Measurements from ENCODE around the gene SHF. TPM values are rescaled to one million over a fixed set of nuclear protein-coding genes. Genes with fewer than 3 reads are reported as not detected.

SHF gene
- polyA plus RNA-seq, 4 donors = 13.5 to 19.5 (median 17.2) TPM

DNA sequence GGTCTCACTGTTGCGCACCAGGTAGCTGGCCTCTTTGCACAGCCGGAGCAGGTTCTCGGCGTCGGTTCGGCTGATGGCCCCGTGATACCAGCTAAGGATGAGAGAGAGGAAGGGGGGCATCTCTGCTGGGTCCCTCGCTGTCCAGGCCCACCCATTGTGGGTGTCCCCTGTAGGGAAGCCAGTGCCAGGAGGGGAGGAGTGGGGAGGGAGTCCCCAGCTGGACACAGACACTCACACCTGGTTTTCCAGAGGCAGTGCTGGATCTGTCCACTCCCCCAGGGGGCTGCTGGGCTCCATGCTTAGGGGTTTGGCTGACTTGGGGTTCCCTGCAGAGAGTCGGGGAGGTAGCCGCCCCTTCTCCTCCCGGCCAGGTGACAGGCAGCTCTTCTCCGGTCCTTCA, 15.9 kb downstream of the SHF start:
- DNase-seq (ENCODE audit: low read depth in 4 of 4, low spot score in 3 of 4) = no peak

DNA sequence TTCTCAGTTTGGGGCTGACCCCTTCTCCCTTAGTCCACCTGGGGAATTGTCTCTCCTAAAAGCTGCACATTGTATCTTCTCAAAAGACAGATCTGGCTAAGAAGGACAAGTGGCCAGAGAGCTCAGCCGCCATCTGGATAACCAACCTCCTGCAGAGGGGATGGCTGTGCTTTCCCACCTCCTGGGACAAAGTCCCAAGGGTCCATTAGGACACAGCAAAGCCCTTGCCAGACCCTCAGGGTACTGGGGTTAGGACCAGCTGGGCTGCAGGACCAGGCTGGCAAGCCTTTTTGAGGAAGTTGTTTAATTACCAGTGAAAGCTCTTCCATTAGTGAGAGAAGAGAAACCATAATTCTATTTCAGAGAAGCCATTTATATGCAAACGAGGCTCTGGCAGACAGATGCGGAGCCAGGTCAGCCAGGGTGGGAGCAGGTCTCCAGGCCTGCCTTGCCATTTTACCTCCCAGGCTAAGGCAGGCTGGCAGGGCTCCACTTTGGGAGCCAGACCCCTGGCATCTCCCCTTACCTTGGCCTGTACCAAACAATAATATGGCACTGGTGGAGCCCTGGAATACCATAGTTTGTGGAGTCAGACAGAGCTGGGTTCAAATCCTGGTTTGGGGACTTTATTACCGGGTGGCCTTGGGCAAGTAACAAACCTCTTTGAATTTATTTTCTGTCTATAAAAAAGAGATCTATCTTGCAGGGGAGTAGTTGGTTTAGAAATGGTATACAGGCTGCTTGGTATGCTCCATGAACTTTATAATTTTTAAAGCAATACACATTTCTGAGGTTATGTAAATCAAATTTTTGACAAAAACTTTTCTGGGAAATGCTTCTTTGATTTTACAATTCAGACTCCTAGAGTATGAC, 17.9 kb downstream of the SHF start:
- no peak for DNase-seq (ENCODE audit: low read depth in 4 of 4, low spot score in 3 of 4)

DNA sequence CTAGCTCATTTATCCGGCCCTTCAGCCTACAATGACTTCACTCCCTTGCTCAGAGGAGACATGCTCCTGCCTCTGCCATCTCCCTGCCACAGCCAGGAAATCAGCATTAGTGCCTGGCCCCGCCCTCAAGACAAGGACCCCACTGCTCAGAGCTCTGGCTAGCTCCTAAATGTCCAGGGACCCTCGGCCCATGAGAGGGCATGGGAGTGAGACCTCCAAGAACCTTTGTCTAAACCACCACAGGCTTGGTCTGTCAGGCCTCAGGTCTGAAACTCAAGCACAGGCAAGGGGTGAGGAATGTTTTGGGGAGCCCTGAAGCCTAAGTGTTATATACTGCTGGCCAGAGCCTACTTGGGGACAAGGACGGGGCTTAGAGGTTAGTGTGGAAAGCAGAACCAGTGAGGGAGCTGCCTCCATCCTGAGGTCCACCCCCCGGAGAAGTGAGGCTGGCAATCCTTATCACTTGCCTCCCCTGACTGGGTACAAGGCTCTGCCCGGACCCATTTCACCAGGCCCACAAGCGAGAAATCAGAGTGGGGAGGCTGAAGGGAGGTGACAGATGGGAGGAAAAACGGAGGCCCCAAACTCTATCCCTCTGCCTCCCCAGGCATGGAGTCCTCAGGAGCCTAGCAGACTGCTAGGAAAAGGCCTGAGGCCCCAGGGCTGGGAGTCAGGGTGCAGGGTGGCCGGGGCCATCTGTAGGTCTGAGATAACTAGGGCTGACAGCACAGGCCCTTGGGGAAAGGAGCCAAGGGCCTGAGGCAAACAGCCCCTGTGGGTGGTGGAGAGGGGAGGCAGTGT, 18.8 kb downstream of the SHF start:
- DNase-seq (ENCODE audit: low read depth in 4 of 4, low spot score in 3 of 4) = no peak

DNA sequence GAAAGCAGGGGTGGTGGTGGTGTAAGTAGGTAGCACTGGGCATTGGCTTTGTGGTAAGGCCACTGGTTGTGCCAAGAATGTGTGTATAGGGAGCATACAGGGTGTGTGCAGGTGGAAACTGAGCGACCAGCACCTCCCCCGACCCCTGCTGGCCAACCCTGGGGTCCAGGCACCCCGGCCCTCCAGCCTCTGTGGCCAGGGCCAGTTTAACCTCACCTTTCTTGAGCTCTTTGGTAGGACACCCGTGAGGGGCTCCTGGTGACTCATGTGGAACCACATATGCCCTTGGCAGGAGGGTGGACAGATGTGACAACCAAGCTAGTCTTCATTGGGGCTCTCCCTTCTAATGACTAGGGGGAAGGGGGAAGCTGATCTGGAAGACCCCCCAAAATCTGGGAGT, 19.5 kb downstream of the SHF start:
- no peak for DNase-seq (ENCODE audit: low read depth in 4 of 4, low spot score in 3 of 4)

DNA sequence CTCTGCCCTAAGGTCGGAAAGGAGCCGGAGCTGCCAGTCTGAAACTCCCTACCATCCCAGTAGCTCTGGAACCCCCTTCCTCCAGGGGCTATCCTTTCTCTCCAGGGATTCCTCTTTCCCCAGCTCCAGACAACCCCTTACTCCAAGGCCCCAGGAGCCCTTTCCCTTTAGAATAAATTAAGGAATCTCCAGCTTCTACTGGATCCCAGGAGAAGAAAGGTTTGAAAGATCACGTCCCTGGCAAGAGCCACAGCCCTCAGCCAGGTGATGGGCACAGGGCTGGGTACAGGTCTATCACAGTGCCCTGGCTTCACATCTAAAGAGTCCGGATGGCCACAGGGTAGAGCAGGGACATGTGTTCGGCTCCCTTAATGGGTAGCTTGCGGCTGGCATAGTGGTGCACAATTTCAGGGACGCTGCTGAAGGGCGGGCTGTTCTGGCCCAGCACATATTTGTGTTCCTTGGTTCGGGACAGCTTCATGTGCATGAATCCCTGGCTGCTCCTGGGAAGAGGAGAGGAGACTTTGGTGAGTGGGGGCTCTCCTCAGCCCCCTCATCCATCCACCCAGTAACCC, 20.0 kb downstream of the SHF start:
- DNase-seq (ENCODE audit: low read depth in 4 of 4, low spot score in 3 of 4) = no peak

DNA sequence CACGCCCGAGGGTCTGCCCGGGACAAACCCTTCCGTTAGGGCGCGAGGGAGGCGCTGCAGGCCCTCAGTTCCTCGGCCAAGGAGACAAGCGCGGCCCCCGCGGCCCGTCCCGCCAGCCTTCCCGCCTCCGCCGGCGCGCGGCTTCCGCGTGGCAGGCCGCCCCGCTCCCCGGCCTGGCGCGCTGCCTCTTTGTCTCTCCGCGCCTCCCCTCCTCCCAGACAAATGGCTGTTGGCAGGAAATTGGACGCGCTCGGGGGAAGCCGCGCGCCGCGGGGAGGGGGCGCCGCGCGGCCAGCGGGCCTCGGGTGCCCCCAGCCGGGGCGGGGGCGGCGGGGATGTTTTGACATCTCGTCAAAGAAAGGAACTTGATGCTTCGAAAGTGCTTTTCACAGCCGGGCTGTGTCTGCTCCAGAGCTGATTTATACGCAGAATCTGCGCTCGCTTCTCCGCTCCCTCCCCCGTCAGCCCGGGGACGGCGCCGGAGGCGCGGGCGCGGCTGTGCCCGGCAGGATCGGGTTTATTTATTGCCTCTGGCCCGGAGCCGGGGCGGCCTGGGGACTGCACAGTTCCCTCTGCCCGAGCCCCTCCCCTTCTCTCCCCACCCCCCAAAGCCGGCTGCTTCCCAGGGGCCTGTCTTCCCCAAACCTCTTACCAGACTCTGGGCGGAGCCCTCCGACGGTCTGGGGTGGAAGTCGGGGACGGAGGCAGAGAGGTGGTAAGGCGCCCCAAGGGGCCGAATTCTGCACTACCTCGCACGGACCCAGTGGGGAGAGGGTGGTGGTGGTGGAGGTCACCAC, 20.7 kb downstream of the SHF start:
- peak in 3 of 4 donors; percentile 60 to 73 (median 72) for DNase-seq (ENCODE audit: low read depth in 4 of 4, low spot score in 3 of 4)

DNA sequence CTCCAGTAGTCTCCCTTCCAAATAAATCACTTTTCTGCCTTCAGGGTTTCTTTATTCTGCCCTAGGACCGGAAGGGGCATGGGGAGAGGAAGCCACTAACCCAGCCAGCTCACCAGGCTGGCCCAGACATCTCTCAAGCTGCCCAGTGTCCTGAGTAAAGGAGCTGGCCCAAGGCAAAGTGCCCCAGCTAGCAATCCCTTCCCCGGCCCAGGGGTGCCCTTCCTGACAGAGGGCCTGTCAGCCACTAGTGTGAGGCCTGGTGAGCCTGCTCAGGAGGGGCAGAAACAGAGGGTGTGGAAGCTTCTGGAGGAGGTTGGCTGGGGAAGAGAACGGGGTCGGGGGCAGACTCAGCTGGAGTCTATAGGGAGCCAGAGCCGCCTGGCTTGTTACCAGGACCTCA, 22.2 kb downstream of the SHF start:
- no peak for DNase-seq (ENCODE audit: low read depth in 4 of 4, low spot score in 3 of 4)

DNA sequence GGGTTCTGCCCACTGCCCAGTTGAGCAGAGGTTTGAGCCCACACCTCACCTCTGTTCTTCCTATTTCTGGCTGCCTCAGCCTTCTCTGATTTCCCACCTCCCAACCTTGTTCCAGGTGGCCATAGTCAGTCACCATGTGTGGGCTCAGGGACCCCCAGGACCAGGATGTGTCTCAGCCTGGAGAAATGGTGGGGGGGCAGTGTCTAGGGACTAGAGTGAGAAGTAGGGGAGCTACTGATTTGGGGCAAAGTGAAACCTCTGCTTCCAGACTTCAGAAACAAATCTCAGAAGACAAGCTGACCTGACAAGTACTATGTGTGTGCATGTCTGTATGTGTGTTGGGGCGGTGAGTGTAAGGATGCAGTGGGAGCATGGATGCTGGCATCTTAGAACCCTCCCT, 22.9 kb downstream of the SHF start:
- DNase-seq (ENCODE audit: low read depth in 4 of 4, low spot score in 3 of 4) = no peak

DNA sequence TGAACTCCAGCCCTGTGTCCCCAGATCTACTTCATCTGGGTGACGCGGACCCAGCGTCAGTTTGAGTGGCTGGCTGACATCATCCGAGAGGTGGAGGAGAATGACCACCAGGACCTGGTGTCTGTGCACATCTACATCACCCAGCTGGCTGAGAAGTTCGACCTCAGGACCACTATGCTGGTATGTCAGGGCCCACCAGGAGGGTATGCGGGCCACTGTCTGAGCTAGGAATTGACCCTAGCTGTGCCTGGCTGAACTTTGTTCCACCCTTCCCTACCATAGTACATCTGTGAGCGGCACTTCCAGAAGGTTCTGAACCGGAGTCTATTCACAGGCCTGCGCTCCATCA, 24.3 kb downstream of the SHF start:
- DNase-seq (ENCODE audit: low read depth in 4 of 4, low spot score in 3 of 4) = no peak

DNA sequence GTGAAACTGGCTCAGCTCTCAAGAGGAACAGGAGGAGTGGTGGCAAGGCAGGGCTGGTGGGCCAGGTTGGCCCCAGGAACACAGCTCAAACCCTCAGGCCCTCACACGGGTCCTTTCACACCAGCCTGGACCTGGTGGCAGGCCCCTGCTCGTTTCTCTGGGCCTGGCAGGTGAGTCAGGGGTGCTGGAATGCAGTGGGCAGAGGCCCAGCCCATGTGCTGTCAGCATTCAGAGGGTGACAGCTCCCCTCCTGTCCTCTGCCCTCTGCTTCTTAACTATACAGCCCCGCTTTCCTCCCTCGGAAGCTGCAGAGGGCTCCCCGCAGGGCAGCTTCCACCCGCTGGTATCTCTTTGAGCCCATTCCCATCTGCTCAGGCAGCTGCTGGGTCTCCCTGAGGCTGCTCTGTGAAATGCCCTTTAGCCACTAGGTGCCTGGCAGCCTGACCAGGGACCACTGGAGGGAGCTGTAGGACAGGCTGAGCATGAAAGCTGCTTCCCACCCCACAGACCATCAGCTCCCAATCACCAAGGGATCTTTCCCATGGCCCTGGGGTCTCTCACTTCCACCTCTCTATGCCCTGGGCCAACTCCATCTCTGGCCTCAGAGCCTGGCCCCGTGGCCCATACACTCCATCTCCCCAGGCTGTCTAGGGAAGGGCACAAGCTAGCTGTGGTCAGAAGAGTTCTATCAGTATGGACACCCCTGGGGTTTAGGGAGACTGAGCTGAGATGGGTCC, 24.8 kb downstream of the SHF start:
- DNase-seq (ENCODE audit: low read depth in 4 of 4, low spot score in 3 of 4) = peak in 3 of 4 donors; percentile 45 to 58 (median 57)

DNA sequence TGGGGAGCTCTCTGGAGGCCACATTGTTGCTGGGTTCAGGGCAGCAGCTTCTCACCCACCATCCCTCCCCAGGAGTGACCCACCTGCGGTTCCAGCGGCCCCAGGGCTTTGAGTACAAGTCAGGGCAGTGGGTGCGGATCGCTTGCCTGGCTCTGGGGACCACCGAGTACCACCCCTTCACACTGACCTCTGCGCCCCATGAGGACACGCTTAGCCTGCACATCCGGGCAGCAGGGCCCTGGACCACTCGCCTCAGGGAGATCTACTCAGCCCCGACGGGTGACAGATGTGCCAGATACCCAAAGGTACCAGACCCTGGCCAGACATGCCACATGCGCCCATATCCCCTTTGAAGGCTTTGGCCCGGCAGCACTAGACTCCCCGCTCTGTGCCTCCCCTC, 26.1 kb downstream of the SHF start:
- no peak for DNase-seq (ENCODE audit: low read depth in 4 of 4, low spot score in 3 of 4)

DNA sequence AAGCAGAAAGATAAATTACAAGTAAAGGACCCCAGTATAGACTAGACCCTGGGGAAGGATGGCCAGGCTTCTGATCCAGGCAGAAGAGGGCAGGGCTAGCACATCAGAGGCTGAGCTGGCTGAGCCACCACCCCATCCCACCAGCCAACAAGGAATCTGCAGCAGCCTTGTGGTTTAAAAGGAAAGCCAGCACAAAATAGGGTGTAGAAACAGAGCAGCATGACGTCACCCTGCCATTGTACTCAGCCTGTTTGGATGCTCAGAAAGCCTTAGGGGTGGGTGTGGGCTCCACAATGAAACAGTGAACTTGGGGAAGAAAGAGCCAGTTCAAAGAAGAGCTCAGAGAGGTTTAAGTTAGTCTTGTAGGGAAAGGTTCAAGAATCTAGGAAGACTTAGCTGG, 29.8 kb downstream of the SHF start:
- DNase-seq (ENCODE audit: low read depth in 4 of 4, low spot score in 3 of 4) = no peak

DNA sequence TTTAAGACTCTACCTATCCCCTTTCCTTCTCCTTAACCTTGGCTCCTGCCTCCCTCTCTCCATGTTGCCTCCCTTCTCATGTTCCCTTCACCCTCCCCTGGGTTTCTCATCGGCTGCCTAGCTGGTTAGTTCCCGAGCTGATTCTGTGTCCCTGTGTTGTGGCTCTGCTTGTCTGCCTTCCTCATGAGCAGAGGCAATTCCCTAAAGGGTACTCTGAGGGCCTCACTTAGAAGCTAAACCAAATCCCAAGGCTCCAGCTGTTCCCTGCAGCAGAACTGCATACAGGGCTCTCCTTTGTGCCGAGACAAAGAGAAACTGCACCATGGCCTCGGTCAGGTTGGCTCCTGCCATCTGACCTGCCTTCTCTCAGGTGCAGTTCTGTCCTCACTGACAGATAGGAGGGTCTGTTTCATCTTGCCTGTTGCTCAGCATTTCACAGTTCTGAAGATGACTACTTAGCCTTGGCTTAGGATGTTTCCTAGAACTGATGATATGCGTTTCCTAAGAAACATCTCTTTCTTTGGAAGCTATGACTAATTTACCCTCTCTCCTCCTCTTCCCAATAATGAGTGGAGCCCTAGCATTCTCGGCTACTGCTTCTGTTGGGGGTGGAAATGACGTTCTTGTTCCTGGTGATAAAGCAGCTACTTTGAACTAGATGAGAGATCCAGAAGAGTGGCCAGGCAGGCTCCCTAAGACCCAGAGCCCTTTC, 30.9 kb downstream of the SHF start:
- DNase-seq (ENCODE audit: low read depth in 4 of 4, low spot score in 3 of 4) = no peak

DNA sequence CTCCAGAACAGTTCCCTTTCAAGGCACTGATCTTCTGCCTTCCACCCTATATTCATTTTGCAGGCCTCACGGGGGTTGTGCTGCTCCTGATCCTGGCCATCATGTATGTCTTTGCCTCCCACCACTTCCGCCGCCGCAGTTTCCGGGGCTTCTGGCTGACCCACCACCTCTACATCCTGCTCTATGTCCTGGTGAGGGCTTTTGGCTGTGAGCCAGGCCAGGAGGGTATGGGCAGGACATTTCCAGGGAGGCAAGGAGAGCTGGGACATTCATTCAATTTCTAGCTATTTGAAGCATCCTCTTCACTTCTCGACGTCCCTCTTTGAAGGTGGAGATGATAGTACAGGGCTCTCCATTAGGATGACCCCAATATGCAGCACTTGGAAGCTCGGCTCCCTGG, 32.0 kb downstream of the SHF start:
- no peak for DNase-seq (ENCODE audit: low read depth in 4 of 4, low spot score in 3 of 4)

DNA sequence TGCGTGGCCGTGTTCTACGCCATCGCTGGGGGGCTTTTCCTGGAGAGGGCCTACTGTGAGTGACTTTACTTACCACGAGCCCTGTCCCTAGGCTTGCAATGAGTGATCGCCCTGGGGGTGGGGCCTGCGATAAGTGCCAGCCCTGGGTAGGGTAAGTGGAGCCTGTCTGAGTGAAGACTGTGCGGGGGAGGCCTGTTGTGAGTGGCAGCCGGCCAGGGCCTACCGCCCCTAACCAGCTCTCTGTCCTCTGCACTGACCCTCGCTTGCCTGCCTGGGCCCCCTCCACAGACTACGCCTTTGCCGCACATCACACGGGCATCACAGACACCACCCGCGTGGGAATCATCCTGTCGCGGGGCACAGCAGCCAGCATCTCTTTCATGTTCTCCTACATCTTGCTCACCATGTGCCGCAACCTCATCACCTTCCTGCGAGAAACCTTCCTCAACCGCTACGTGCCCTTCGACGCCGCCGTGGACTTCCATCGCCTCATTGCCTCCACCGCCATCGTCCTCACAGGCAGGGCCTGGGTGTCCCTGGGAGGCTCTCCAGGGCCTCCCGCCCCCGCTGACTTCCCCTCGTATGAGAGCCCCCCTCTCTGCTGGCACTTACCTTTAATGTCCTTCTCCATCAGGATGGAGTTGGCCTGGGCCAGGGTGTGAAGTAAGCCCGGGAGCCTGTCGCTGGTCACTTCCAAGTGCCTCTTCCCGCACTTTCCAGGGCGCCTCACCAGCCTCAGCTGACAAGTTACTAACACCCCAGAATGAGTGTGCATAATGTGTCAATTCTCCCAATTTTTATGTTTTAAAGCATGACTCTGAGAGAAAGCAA, 35.6 kb downstream of the SHF start:
- no peak for DNase-seq (ENCODE audit: low read depth in 4 of 4, low spot score in 3 of 4)

DNA sequence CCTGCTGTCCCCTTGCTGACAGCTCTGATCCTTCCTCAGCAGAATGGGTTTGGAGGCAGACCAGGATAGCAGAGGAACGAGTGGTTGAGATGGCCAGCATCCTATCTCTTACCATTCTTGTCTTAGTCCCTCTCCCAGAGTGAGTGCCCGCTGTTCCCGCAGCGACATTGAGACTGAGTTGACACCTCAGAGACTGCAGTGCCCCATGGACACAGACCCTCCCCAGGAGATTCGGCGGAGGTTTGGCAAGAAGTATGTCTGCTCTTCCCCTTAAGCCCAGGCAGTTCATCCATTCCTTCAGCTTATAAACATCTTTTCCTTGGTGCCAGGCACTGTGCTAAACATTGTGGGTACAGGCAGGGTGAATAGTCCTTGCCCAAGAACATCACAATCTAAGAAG, 36.8 kb downstream of the SHF start:
- DNase-seq (ENCODE audit: low read depth in 4 of 4, low spot score in 3 of 4) = no peak

DNA sequence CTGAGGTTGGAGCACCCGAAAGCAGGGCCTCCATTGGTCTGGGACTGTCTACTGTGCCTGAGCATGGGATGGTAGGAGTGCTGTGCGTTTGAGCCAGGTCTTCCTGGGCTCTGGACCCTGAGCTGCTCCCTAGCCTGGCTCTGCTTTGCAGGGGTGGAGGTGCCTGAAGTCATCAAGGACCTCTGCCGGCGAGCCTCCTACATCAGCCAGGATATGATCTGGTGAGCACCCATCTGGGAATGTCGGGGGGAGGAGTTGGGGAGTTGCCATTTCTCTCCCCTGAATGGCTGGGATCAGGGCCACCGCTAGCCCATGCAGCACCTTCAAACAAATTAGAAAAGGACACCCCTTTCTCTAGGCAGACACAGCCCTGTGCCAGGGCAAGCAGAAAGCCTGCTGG, 37.3 kb downstream of the SHF start:
- DNase-seq (ENCODE audit: low read depth in 4 of 4, low spot score in 3 of 4) = no peak

DNA sequence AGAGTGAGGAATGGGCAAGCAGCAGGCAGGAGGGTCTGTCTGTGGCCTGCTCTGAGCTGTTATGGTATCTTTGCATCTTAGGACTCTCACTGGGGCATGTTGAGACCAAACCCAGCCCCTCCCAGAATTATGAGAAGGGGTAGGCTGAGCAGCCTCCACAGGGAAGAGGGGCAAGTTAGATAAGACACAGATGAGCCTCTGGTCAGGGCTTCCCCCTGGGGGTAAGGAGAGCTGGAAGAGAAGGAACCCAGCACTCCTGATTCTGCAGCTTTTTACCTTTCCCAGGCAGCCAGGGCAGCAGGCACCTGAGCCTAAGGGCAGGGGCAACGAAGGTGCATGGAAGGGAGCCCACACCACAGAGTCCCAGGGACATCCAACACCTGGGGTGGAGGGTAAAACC, 38.7 kb downstream of the SHF start:
- DNase-seq (ENCODE audit: low read depth in 4 of 4, low spot score in 3 of 4) = no peak
